Astrocyte of the hippocampus (primary cell): ENCODE measurements around the gene ABHD11.
A peak's percentile ranks its signal among the peaks of the same experiment; 100 is the strongest.
"Not testable (repeated sequence)": the region's sequence is repeated elsewhere in the genome, so short reads cannot be mapped to it uniquely, and the experiment has no call there.

Experiments used
- DNase-seq: peaks from one replicate; pipeline ENCODE4 v3.0.0; 2011; ENCODE audit warnings: low read depth, low spot score

Gene ABHD11, protein sequence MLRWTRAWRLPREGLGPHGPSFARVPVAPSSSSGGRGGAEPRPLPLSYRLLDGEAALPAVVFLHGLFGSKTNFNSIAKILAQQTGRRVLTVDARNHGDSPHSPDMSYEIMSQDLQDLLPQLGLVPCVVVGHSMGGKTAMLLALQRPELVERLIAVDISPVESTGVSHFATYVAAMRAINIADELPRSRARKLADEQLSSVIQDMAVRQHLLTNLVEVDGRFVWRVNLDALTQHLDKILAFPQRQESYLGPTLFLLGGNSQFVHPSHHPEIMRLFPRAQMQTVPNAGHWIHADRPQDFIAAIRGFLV

DNA sequence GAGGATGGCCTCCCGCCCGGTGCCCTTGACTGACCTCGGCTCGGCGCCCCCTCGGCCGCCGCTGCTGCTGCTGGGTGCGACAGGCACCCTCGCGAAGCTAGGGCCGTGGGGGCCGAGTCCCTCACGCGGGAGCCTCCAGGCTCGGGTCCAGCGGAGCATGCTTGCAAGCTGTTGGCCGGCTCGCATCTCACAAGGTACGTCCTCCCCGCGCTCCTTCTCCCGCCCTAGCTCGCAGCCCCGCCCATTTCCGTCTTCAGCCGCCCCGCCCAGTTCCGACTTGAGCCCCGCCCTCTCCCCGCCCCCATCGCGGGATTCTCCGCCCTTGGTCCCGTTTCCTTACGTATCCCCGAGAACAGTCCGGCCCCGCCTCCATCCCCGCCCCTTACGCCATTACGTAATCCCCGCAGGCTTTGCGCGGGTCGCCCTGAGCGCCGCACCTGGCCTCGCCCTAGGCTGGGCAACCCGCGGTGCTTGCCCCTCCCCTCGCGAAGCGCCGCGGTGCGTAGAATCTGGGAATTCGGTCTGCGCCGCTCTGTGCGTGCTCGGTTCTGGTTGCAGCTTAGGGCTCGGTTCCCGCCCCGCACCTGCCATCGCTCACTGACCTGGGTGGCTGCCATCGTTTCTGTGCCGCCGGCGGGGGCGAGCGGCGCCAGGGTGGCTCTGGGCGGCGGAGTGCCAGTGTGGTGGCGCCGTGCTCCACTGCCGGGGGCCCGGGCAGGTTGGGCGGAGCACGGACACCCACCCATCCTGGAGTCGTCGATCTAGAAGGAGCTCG lies at the start of gene ABHD11:
Gene ABHD11 (minus strand): TSS at position 191 of the 775 bp plus-strand sequence. CDS start 32 bp downstream, at position 159.
- DNase-seq = peak; percentile 99

GRCh38 chr7:73787786-73788048 lies 49.1 kb upstream of the ABHD11 start:
- not testable (repeated sequence) for DNase-seq

GRCh38 chr7:73786588-73786987 lies 48.0 kb upstream of the ABHD11 start:
- DNase-seq = no peak

GRCh38 chr7:73779517-73779916 lies 40.9 kb upstream of the ABHD11 start:
- peak; percentile 16 for DNase-seq

- no peak for DNase-seq
These were observed 40.3 kb upstream of the ABHD11 start for GRCh38 chr7:73778801-73779389.

DNA sequence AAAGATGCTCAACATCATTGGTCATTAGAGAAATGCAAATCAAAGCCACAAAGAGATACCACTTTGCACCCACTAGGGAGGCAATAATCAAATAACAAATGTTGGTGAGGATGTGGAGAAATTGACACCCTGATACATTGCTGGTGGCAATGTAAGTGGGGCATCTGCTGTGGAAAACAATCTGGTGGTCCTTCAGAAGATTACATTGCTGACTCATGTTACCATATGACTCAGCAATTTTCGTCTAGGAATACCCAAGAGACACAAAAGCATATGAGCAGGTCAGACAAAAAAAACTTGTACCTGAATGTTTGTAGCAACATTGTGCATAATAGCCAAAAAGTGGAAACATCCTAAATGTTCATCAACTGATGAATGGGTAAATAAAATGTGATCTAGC lies 36.3 kb upstream of the ABHD11 start:
- no peak for DNase-seq

- DNase-seq = no peak
These were observed 35.3 kb upstream of the ABHD11 start for GRCh38 chr7:73773700-73774517.

DNA sequence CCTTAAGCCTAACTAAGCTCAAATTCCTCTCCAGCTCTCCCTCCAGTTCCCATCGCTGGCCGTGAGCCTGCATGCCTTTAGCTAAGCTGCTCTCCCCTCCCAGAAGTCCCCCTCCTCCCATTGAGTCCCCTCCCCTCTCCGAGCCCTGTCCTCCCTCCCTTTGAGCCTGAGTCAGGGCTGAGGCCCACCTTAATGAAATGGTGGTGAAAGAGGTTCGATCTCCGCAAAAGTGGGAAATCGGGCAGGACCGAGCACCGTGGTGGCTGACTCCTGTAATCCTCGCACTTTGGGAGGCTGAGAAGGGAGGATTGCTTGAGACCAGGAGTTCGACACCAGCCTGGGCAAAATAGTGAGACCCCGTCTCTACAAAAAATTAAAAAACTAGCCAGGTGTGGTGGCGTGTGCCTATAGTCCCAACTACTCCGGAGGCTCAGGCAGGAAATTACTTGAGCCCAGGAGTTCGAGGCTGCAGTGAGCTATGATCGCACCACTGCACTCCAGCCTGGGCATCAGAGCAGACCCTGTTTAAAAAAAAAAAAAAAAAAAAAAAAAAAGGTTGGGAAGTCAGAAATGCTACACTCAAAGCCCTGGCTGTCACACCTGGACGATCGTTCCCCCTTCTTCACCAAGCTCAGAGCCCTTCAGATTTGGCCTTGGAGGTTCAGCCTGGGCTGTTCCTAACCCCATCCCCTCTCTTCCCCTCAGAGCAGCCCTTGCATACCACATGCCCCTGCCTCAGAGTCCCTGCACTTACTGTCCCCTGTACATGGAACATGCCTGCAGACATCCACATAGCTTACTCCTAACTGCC lies 32.5 kb upstream of the ABHD11 start:
- no peak for DNase-seq

- DNase-seq = peak; percentile 61
These were observed 31.6 kb upstream of the ABHD11 start, which contains the start of gene CLDN3 for GRCh38 chr7:73770002-73770859. CLDN3 (minus strand) TSS chr7:73770270; CDS start chr7:73770049, 221 bp downstream.

GRCh38 chr7:73769481-73770001 lies 30.9 kb upstream of the ABHD11 start:
- peak; percentile 7 for DNase-seq

DNA sequence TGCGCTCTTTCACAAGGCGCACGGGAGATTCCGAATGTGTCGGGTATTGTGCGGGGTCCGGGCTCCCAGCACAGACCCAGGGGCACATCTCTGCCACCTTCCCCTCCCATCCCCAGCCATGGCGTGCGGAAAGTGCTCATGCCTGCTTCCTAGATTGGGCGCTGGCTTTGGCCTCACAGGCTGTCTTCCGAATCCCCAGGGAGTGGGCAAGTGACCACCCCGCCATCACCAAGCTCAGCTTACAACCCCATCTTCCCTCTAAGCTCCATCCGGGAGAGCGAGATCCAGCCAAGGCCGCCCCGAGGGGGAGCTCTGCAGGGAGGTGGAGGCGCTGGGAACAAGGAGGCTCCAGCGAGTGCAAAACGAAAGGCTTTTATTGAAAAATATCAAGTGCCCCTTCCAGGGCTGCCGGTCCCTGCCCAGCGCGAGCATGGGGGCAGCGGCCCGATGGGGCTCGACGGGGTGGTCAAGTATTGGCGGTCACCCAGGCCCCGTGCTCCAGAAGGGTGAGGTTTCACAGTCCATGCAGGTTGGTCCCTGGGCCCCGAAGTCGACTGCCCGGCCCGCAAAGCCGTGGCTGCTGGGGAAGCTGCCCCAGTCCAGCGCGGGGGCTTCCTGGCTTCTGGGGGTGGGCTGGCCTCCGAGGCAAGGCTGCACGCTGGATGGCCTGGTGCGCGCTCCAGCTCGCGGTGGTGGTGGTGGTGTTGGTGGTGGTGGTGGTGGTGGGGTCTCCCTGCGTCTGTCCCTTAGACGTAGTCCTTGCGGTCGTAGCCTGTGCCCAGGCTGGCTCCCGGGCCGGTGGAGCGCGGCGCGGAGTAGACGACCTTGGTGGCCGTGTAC lies 30.3 kb upstream of the ABHD11 start:
- no peak for DNase-seq

GRCh38 chr7:73766556-73767229 lies 28.1 kb upstream of the ABHD11 start:
- no peak for DNase-seq

GRCh38 chr7:73762659-73762999 lies 24.0 kb upstream of the ABHD11 start:
- no peak for DNase-seq

GRCh38 chr7:73761854-73762658 lies 23.5 kb upstream of the ABHD11 start:
- DNase-seq = no peak

DNA sequence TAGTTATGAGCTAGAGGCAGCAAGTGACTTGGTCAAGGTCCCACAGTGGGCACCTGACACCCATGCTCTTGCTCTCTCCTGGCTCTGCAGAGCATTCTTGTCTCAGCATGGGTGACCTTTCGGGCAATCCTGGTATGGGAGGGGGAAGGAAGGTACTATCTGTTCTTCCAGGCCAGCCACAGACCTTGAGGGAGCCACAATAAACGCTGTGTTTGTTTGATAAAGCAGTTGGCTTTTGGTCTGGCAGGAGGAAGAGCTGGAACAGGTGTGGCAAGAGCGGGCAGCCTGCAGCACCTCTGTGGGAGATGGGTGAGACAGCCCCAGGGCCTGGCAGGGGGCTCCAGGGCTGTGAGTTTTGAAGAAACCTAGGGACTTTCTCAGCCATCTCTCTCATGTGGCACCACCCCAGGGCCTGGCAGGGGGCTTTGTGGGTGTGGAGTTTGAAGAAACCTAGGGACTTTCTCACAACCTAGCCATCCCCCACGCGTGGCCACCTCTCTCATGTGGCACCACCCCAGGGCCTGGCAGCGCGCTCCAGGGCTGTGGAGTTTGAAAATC lies 20.1 kb upstream of the ABHD11 start:
- no peak for DNase-seq

DNA sequence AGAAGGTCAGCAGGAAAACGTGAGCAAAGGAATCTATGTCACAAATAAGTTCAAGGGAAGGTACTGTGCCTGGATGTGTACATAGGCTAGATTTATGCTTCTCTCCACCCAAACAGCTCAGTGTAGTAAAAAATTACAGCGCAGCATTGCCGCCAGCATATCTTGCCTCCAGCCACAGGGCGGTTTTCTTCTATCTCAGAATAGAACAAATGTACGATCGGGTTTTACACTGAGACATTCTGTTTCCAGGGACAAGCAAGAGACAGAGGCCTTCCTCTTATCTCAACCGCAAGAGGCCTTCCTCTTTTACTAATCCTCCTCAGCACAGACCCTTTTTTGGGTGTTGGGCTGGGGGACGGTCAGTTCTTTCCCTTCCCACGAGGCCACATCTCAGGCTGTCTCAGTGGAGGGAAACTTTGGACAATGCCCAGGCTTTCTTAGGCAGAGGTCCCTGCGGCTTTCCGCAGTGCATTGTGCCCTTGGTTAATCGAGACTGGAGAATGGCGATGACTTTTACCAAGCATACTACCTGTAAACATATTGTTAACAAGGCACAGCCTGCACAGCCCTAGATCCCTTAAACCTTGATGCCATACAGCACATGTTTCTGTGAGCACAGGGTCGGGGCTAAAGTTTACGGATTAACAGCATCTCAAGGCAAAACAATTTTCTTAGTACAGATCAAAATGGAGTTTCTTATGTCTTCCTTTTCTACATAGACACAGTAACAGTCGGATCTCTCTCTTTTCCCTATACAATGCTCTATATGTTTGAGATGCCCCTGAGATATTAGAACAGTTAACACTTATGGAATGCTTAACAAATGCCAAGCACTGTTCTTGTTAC lies 11.6 kb upstream of the ABHD11 start:
- DNase-seq = no peak
